PC-9 (cell line): ENCODE results near the gene LRTM1.

Experiments used
- EZH2 ChIP-seq: fragments of 200-600 bp; sonication (generic); IDR thresholded peaks from 2 replicates; pipeline ENCODE4 v1.8.0; 2017; ENCODE audit warnings: antibody characterized with exemption, low read depth
- TF ChIP-seq, protein P1 (sequence below): fragments of 200-600 bp; sonication (generic); conservative IDR thresholded peaks from 2 replicates; pipeline ENCODE4 v1.6.1; 2017; ENCODE audit warnings: mixed run types, antibody characterized with exemption, mild to moderate bottlenecking, moderate library complexity

DNA sequence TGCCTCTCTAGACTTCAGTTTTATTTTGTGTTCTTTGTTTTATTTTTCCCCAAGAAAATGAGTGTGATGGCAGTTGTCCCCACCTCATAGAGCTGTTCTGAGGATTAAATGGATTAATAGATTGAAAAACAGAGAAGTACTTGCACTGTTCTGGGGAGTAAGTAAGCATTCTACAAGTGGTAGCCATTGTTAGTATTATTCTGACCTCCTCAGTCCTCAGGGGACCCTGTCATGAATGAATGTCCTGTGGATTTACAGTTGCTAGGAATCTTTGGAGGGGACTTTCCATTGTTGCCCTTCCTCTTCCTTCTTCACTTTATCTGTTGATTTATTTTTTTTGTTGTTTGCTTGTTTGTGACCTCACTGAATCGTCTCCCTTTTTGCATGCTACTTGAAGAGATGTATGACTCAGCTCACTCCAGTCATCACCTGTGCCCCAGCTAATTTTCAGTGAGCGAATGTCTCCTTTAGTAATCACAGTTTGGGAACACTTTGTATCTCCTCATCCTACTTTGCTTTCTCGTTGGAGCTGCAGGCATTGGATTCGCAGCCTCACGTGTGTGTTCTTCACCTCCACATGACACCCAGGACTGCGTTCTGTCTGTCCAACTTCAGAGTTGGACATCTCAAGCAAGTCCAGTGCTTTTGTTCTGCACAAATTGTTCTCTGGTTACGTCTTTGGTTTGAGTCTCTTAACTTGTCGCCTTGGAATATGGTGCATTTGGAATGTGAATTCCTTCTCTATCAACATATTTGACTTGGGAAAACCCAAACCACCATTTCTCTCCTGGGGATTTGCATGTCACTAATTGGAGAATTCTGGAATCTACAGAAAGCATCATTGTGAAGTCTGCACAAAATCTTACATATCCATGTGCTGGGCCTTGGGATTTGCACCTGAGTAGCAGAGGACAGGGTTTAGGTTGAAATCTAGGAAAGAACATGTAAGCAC lies 54.5 kb downstream of the LRTM1 start:
- TF ChIP-seq, protein P1, sequence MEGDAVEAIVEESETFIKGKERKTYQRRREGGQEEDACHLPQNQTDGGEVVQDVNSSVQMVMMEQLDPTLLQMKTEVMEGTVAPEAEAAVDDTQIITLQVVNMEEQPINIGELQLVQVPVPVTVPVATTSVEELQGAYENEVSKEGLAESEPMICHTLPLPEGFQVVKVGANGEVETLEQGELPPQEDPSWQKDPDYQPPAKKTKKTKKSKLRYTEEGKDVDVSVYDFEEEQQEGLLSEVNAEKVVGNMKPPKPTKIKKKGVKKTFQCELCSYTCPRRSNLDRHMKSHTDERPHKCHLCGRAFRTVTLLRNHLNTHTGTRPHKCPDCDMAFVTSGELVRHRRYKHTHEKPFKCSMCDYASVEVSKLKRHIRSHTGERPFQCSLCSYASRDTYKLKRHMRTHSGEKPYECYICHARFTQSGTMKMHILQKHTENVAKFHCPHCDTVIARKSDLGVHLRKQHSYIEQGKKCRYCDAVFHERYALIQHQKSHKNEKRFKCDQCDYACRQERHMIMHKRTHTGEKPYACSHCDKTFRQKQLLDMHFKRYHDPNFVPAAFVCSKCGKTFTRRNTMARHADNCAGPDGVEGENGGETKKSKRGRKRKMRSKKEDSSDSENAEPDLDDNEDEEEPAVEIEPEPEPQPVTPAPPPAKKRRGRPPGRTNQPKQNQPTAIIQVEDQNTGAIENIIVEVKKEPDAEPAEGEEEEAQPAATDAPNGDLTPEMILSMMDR = no peak
- TF ChIP-seq EZH2 = no peak
